ENCODE measurements around the gene SND1. TPM values are rescaled to one million over a fixed set of nuclear protein-coding genes. Genes with fewer than 3 reads are reported as not detected.

Gene SND1
- total RNA-seq, 4 donors from 2014 or later, result 64.3 to 77.0 (median 70.4) TPM

DNA sequence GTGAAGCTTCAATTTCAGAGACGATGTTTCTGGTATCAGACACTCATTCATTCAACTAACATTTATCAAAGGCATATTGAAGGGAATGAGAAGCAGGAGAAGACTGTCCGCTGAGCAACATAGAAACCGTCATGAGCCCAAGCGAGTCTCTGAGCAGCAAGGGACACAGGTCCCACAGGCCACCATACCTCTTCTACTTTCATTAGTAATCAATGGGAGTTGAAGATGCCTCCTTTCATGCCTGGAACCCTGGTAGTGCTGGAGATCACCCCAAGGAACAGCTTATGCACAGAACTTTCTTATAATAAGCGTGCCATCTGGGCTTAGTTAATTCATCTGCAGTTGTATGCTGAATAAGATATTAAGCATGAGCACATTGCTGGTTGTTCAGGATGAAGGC is 35.3 kb upstream of the SND1 start:
- no peaks in the 10 kb centered on the region for H3K36me3 ChIP-seq
- WGBS, 2 donors (ENCODE audit: low coverage in 1 of 2), result 83 to 91% methylated on average over 2 to 5 of the region's 5 CpGs

DNA sequence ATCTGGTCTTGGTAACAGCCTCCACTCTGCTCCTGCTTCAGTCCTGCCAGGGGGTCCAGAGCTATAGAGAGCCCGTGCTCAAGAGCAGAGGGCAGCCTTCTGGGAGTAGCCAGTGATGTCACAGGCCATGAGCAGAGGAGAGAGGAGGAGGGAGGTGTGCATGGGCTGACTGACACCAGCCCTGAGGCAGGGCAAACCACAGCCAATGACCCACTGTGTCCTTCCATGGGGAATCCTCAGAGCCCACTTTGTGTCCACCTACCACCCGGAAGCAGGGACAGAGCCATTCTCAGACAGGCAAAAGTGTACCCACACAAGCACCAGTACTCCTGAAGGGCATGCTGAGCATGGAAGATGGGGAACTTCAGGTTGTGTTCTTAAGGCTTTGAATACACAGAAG is 34.0 kb upstream of the SND1 start, which contains the start of gene PAX4:
Gene PAX4 (minus strand): TSS at position 101 of the 400 bp plus-strand sequence. CDS start 2,214 bp downstream, outside the sequence.
- WGBS, 2 donors (ENCODE audit: low coverage in 1 of 2), result 59% methylated on average over 2 of the region's 2 CpGs; no CpG with 5 or more reads in 1 of the 2 donors
- Histone ChIP-seq H3K27ac (no peak within 1 kb of the TSS), H3K27me3 (peaks cover 63% of the 10 kb centered on the region), H3K9me3 (no peaks in the 10 kb centered on the region), H3K4me3 (no peak within 1 kb of the TSS), H3K4me1 (no peaks in the 10 kb centered on the region), H3K36me3 (no peaks in the 10 kb centered on the region)
- no peak for TF ChIP-seq POLR2AphosphoS5 (IDR thresholded peaks at IDR 0.05)
- TF ChIP-seq EP300 (IDR thresholded peaks at IDR 0.05; ENCODE audit: low read depth), result no peak
- TF ChIP-seq POLR2A (IDR thresholded peaks at IDR 0.05), result no peak
- TF ChIP-seq, protein P1, sequence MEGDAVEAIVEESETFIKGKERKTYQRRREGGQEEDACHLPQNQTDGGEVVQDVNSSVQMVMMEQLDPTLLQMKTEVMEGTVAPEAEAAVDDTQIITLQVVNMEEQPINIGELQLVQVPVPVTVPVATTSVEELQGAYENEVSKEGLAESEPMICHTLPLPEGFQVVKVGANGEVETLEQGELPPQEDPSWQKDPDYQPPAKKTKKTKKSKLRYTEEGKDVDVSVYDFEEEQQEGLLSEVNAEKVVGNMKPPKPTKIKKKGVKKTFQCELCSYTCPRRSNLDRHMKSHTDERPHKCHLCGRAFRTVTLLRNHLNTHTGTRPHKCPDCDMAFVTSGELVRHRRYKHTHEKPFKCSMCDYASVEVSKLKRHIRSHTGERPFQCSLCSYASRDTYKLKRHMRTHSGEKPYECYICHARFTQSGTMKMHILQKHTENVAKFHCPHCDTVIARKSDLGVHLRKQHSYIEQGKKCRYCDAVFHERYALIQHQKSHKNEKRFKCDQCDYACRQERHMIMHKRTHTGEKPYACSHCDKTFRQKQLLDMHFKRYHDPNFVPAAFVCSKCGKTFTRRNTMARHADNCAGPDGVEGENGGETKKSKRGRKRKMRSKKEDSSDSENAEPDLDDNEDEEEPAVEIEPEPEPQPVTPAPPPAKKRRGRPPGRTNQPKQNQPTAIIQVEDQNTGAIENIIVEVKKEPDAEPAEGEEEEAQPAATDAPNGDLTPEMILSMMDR (IDR thresholded peaks at IDR 0.05), result no peak
- intact Hi-C loops (cut with DNase I; ENCODE audit: low total_unique reads) (no loop called here), in situ Hi-C loops (cut with MboI; ENCODE audit: low pct_ligation_motif_present in 1 of 4, low pct_unique_long_range_greater_than_20kb in 1 of 4, low sequenced_read_pairs in 3 of 4) (no loop called here)
- no peak for DNase-seq

More for the DNA sequence above, 35.3 kb upstream of the SND1 start:
- Histone ChIP-seq H3K27ac (no peak overlapping the region), H3K4me1 (no peaks in the 10 kb centered on the region), H3K27me3 (peaks cover 61% of the 10 kb centered on the region), H3K4me3 (no peak overlapping the region), H3K9me3 (no peaks in the 10 kb centered on the region)
- in situ Hi-C loops (cut with MboI; ENCODE audit: low pct_ligation_motif_present in 1 of 4, low pct_unique_long_range_greater_than_20kb in 1 of 4, low sequenced_read_pairs in 3 of 4) (no loop called here), intact Hi-C loops (cut with DNase I; ENCODE audit: low total_unique reads) (no loop called here)
- DNase-seq, result no peak
- TF ChIP-seq POLR2A (IDR thresholded peaks at IDR 0.05), result no peak
- TF ChIP-seq, protein P1 (IDR thresholded peaks at IDR 0.05), result no peak
- TF ChIP-seq EP300 (IDR thresholded peaks at IDR 0.05; ENCODE audit: low read depth), result no peak
- TF ChIP-seq POLR2AphosphoS5 (IDR thresholded peaks at IDR 0.05), result no peak

DNA sequence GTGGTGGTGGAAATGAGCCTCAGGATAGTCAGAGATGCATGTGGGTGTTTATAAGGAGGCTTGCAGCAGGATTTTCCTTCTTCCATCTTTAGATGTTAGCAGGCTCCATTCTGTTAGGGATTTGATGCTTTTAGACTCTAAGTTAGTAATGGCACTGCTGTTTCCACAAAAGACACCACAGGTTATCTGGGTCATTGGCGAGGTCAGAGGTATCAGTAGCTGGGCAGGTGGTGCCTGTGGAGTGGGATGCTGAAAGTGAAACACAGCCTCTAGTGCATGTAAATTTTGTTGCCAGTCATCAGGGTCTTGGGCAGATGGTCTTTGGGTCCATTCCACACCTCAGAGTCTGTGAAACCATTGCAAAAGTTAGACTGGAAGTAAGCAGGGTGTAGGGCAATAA is 33.2 kb upstream of the SND1 start:
- in situ Hi-C loops (cut with MboI; ENCODE audit: low pct_ligation_motif_present in 1 of 4, low pct_unique_long_range_greater_than_20kb in 1 of 4, low sequenced_read_pairs in 3 of 4) (no loop called here), intact Hi-C loops (cut with DNase I; ENCODE audit: low total_unique reads) (no loop called here)
- H3K36me3 ChIP-seq, result no peaks in the 10 kb centered on the region
- DNase-seq, result no peak
- no peak for TF ChIP-seq POLR2A (IDR thresholded peaks at IDR 0.05)
- TF ChIP-seq POLR2AphosphoS5 (IDR thresholded peaks at IDR 0.05), result no peak
- no peak for TF ChIP-seq EP300 (IDR thresholded peaks at IDR 0.05; ENCODE audit: low read depth)
- TF ChIP-seq, protein P1 (IDR thresholded peaks at IDR 0.05), result no peak
- no peaks in the 10 kb centered on the region for H3K9me3 ChIP-seq
- H3K27me3 ChIP-seq, result peaks cover 63% of the 10 kb centered on the region
- H3K4me3 ChIP-seq, result no peak overlapping the region
- no peak overlapping the region for H3K27ac ChIP-seq
- H3K4me1 ChIP-seq, result no peaks in the 10 kb centered on the region
- WGBS, 2 donors (ENCODE audit: low coverage in 1 of 2), result 63% methylated on average over 1 of the region's 1 CpG; no CpG with 5 or more reads in 1 of the 2 donors

DNA sequence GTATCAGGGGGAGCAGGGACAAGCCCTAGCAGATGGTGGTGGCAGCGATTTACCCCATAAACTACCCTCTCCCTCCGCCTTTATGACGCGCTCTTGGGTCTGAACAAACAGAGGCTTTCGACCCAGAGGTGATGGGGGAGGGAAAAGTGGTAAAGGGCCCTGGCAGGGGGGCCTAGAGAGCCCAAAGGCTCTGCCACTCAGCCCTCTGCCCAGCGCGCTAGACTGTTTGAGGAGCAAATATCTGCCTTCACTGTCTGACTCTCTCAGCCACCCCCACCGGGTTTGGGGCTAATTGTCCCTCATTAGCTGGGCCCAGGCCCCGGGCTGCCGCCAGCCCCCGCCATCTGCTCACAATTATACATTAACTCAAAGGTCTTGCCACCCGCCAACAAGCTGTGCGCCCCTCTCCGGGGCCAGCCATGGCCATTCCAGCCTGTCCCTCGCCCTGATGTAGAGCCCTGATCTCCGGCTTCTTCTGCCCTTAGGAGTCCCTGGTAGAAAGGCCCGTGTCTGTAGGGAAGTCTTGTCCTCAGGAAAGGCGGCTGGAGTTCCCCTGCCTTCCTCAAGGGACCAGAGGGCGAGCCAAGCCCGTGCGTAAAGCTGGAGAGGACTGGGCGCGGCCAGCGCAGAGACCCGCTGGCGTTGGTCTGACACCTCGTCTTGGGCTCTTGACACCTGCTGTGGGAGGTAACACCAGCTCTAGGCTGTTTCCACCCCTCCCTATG is 32.2 kb upstream of the SND1 start:
- H3K36me3 ChIP-seq, result no peaks in the 10 kb centered on the region
- in situ Hi-C loops (cut with MboI; ENCODE audit: low pct_ligation_motif_present in 1 of 4, low pct_unique_long_range_greater_than_20kb in 1 of 4, low sequenced_read_pairs in 3 of 4) (no loop called here), intact Hi-C loops (cut with DNase I; ENCODE audit: low total_unique reads) (no loop called here)
- TF ChIP-seq, protein P1 (IDR thresholded peaks at IDR 0.05), result no peak
- H3K4me3 ChIP-seq, result no peak overlapping the region
- peaks cover 60% of the 10 kb centered on the region for H3K27me3 ChIP-seq
- no peak overlapping the region for H3K27ac ChIP-seq
- H3K4me1 ChIP-seq, result no peaks in the 10 kb centered on the region
- 16% methylated on average over 27 of the region's 27 CpGs; no CpG with 5 or more reads in 1 of the 2 donors for WGBS, 2 donors (ENCODE audit: low coverage in 1 of 2)
- H3K9me3 ChIP-seq, result no peaks in the 10 kb centered on the region
- DNase-seq, result no peak

Measured in transverse colon (tissue), 4 donors.